Adipose tissue (tissue), 3 donors: ENCODE results near the gene ZNF70. TPM values are rescaled to one million over a fixed set of nuclear protein-coding genes. Genes with fewer than 3 reads are reported as not detected.

Source experiments
- H3K27ac ChIP-seq: one replicate; pipeline ENCODE4 v1.5.1; 2013; ENCODE audit warnings: low read depth, low read length
- WGBS, 3 donors: extraction: QIAGEN DNeasy Blood & Tissue Kit; methylation state at CpG; one replicate each; pipeline ENCODE4 v1.1.7; 2013; 5-methylcytosine and 5-hydroxymethylcytosine counted together
- polyA plus RNA-seq, 3 donors: library from polyadenylated mRNA; stranded (reverse); fragments of 200-250 nt; gene quantifications; one replicate each; pipeline ENCODE4 v1.2.3, GENCODE V29; 2013
- donor health status: healthy with polysubstance abuse.
- donor health status: Bipolar disorder and iron deficiency.
- donor health status: healthy.

ZNF70 gene
- polyA plus RNA-seq, 3 donors: 0.71 to 1.3 (median 1.0) TPM

DNA sequence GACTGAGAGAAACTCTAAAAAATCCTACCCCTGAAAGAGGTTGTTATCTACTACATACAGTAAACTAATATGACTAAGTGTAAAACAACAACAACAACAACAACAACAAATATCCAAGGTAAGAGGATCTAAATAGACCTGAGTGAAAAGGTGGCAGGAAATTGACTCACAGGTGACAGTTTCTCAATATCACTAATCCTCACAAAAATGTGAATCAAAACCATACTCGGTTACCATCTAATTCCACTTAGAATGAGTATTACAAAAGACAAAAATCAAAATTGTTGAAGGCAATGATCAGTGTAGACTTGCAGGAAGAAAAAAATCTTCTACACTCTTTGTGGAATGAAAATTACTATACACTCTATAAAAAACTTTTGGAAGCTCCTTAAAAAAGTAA lies 42.6 kb downstream of the ZNF70 start:
- H3K27ac ChIP-seq: no peak overlapping the region
- WGBS, 3 donors: 76 to 90% (median 88%) methylated on average over 1 of the region's 1 CpG

DNA sequence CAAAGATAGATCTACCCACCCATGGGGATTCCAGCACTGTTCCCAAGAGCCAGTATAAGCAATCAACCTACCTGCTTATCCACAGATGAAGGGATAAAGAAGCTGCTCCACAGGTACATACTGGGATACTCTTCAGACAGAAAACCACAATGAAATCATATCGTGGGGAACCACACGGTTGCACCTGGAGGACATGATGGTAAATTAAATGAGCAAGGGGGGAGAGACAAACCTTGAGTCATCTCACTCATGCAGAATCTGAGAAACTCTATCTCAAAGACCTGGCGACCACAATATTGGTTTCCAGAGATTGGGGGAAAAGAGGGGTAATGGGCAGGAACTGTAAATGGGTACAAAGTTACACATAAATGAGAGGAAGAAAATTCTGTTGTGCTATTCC lies 45.6 kb downstream of the ZNF70 start:
- H3K27ac ChIP-seq: no peak overlapping the region
- 81 to 93% (median 84%) methylated on average over 3 of the region's 3 CpGs for WGBS, 3 donors

DNA sequence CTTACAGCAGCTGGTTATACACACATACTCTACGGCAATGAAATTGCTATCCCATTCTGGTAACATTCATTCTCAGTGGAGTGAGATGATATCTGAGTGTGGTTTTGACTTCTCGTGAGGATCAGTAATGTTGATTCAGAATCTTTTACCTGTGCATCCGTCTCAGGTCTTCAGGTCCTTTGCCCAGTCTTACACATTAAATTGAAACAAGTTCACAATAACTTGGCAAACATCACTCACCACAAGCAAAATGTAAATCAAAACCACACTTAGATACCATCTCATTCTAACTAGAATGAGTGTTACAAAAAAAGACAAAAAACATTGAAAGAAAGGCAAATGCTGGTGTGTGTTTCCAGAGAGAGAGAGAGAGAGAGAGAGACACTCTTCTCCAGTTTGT lies 46.1 kb downstream of the ZNF70 start:
- no peak overlapping the region for H3K27ac ChIP-seq
- WGBS, 3 donors: 88 to 92% (median 88%) methylated on average over 3 of the region's 3 CpGs

DNA sequence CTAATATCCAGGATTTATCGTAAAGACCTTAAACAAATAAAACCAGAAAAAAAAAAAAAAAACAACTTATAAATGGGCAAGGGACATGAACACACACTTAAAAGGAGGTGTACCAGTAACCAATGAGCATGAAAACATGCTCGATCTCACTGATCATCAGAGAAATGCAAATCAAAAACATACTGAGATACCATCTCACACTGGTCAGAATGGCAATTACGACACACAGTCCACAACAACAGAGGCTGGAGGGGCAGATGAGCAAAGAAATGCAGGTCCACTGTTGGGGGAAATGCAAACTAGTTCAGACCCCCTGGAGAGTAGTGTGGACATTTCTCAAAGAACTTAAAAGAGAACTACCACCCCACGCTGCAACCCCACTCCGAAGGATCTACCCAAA lies 46.9 kb downstream of the ZNF70 start:
- WGBS, 3 donors: 90 to 92% (median 91%) methylated on average over 5 of the region's 5 CpGs
- H3K27ac ChIP-seq: no peak overlapping the region

DNA sequence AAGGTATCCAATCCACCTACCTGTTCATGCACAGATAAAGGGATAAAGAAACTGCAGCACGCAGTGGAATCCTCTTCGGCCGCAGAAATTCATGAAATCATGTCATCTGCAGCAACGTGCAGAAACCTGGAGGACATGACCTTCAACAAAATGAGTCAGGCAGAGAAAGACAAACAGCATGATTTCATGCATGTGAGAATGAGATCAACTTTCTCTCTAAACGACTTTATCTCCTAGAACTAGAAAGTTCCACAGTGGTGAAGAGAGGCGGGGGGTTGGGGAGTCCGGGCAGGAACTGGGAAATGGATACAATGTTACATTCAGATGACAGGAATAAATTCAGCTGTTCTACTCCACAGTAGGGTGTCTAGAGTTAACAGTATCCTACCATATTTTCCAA lies 50.2 kb downstream of the ZNF70 start:
- H3K27ac ChIP-seq: no peak overlapping the region
- 56 to 90% (median 89%) methylated on average over 7 of the region's 7 CpGs for WGBS, 3 donors

DNA sequence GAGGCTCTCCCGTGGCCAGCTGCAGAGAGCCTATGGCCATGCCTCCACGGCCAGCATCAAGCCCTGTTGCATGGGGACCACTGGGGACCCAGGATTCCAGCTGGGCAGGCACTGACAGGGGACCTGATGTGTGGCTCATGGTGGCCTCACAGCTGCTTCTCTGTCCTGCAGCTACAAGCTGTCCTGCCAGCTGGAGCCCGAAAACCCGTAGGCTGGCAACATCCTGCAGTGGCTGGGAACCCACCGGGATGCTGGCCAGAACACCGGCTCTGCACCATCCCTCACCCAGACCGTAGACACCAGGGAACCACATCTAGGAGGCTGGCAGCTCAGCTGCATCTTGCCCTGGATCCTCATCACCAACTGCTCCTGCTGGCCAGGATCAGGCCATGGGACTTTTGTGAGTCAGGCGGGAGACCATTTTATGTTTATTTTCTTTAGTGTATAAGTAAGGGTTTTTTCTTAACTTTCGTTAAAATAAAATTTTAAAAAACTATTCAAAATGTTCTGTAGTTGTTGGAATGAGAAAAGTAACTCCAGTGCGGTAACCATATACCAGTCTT lies 52.2 kb downstream of the ZNF70 start:
- no peak overlapping the region for H3K27ac ChIP-seq
- WGBS, 3 donors: 93 to 97% (median 96%) methylated on average over 10 of the region's 10 CpGs

DNA sequence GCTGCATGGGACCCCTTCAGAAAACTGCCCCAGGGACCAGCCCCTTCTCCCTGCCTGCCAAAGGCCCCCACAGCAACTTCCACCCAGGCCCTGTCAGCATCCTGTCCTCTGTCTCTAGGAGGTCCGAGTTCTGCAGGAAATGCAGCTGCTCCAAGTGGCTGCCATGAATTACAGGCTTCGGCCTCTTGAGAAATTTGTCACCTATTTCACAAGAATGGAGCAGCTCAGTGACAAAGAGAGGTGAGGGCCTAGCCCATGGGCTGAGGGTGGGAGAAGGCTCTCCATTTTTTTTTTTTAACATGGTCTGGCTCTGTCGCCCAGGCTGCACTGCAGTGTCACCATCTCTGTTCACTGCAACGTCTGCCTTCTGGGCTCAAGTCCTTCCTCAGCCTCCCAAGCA lies 52.8 kb downstream of the ZNF70 start:
- 51 to 84% (median 51%) methylated on average over 4 of the region's 4 CpGs for WGBS, 3 donors
- no peak overlapping the region for H3K27ac ChIP-seq

DNA sequence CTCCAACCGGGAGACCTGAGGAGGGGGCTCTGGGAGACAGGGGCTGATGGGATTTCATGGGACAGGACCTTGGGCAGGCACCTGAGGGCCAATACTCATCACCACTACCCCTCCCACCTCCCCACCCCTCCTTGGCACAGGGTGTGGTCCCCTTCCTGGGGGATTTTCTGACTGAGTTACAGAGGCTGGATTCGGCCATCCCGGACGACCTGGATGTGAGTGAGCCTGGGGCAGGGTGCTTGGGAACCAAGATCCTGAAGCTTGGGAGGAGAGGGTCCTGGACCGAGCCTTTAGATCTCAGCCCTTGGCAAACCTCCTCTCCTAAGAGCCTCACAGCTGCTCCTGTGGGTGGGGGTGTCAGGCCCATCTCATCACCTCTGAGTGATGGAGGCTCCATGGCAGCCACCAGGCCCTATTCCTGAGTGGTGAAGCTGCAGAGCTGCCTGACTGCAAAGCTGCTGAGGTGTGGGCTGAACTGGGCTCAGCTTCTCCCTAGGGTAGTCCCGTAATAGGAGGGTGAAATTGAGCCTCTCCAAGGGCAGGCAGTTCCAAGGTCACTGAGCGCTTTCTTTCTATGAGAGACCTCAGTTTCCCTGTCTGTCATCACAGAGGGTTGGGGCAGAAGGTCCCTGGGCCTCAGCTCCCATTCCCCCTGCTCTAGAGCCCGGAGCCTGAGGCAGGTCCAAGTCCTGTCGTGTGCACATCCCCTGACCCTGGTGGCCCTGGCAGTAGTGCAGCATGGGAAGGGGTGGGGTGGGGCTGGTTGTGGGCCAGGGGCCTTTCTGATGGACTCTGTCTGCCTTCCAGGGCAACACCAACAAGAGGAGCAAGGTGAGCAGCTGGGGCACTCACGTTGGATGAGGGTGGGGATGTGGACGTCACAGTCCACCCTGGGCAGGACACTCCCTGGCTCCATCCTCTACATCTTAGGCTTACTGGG lies 53.6 kb downstream of the ZNF70 start:
- 74 to 94% (median 76%) methylated on average over 11 of the region's 11 CpGs for WGBS, 3 donors
- no peak overlapping the region for H3K27ac ChIP-seq

DNA sequence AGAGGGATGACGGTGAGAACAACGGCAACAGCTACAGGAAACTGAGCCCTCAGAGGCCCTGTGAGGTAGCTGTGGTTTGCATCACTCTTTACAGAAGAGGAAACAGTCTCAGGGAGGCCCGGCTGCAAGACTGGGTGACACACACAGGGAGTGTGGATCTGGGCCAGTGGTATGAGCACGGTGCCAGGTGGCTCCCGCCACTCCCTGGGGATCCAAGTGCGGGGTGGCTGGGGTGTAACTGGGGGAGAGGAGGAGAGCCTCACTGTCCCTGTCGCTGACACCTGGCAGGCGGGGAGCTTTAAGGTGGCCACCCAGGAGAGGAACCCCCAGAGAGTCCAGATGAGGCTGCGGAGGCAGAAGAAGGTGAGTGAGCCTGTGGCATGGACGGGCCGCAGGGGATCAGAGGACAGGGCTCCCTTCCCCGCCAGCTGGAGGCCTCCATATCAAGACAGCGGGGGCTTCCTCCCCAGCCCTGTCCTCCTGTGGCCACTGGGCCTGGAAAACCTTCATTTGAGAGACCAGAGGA lies 54.5 kb downstream of the ZNF70 start:
- H3K27ac ChIP-seq: no peak overlapping the region

DNA sequence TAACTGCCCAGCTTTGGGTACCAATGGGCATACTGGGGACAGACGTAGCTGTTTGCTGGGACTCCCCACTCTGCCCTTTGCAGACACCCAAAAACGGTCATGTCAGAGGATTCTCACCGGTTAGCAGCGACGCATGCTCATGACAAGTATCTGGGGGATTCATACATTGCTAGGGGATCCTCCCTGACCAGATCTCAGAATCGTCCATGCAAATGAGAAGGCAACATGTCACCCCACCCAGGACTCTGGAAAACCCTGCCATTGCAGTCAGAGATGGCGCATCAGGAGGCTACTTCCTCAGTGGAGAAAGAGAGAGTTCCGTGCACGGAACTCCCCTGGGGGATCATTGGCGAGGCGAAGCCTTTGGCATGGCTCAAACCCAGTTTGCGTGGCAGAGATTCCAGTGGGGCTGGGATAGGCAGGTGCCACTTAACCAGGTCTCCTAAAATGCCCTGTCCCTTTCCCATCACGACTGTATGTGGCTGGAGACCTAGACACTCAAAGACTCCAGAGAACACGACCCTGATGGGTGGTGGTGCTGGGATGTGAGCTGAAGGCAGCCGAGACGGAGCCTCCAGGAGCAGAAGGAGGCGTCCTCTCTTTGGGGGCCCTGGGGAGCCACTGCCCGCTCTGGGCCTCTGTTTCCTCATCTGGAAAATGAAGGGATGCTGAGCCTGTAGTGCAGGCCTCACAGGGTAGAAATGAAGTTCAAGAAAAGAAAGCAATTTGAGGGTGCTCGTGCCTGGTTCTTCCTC lies 55.2 kb downstream of the ZNF70 start:
- WGBS, 3 donors: 76 to 89% (median 77%) methylated on average over 19 of the region's 19 CpGs
- peak overlapping the region; percentile 3 for H3K27ac ChIP-seq

More for the DNA sequence above, 54.5 kb downstream of the ZNF70 start:
- 51 to 85% (median 58%) methylated on average over 13 of the region's 13 CpGs for WGBS, 3 donors

DNA sequence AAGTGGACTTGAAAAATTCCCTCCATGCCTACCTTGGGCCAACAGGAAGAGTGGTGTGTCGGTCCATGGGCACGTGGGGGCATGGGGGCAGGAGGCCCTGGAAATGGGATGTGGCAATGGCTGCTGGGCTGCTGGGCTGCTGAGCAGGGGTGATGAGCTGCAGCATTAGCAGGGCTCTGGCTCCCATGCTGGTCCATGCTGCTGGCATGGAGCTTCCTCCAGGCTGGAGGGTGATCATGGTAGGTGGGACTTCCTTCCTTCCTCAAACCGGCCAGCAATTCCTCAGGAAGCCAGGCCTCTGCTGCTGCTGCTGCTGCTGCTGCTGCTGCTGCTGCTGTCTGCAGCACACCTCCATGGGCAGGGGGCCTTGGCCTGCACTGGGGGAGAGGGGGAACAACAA lies 55.8 kb downstream of the ZNF70 start:
- 49 to 87% (median 61%) methylated on average over 3 of the region's 3 CpGs for WGBS, 3 donors
- no peak overlapping the region for H3K27ac ChIP-seq

DNA sequence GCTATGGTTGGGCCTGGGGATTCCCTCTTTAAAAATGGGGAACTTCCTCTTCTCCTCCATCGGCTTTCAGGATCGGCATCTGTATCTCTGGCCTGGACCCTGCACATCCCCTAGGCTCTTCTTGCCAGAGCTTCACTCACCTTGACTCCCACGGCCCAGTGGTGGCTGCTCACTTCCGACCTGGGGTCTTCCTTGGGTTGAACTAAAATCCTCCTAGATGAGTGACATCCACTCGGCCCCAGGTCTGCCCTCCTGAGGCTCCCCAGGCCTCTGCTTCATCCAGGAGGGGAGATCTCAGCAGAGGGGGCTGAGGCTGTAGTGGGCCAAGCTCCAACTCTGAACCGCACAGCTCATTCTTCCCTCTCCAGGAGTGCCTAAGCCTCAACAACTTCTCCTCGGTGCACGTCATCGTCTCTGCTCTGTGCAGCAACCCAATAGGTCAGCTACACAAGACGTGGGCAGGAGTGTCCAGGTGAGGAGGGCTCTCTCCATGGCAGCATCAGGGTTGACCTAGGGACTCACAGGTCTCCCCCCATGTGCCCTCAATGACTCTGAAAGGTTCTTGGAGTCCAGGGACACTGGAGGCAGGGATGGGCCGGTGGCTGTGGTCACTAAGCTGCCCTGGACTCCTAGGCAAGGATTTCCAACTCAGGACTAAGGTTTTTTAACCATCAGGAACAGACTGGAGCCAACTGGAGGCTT lies 56.8 kb downstream of the ZNF70 start:
- H3K27ac ChIP-seq: no peak overlapping the region

DNA sequence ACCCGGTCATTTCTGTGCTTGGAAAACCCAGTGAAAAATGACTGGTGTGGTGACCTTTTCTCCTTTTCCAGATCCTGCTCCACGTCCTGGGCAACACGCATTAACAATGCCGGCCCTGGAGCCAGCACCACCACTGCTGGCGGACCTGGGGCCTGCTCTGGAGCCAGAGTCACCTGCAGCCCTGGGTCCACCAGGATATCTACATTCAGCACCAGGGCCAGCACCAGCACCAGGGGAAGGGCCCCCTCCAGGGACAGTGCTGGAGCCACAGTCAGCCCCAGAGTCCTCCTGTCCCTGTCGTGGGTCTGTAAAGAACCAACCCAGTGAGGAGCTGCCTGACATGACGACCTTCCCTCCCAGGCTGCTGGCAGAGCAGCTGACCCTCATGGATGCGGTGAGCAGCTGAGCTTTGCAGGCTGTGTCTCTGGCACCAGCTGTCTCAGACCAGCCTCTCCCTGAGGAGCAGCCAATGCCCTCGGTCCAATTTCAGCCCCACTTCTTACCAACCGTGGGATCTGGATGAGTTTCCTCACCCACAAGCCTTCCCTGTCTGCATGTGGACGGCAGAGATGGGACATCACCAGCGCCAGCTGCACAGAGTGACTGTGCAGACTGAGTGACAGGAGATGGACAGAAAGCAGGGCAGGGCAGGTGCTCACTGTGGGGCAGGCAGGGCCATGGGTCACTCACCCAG lies 58.2 kb downstream of the ZNF70 start:
- WGBS, 3 donors: 88 to 94% (median 92%) methylated on average over 12 of the region's 12 CpGs

More for the DNA sequence above, 56.8 kb downstream of the ZNF70 start:
- WGBS, 3 donors: 88 to 93% (median 89%) methylated on average over 11 of the region's 11 CpGs

DNA sequence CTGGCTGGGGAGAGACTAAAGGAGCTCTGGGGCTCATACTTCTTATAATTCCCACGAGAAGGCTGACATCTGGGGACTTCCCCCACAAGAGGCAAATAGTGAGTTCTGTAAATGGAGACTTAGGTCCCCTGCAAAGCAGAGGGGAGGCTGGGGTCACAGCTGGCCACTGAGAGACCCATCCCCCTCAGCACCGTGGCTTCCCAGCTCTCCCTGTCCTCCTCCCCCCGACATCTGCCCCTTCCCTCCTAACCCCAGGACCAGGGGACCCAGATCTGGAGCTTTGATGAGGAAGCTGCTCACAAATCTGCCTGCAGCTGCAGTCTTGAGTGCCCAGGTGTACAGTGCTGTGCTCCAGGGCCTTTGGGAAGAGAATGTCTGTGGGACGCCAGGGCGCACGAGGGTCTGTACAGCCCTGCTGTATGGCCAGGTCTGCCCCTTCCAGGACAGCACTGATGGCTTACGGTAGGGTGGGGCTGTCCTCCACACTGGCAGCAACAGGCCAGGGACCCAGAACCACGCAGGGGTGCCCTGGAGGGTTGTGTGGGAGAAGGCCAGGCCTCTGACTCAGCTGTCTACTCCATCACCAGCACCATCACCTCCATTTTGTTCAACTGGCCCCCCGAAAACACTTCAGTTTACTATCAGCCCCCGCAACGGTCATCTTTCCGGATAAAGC lies 59.0 kb downstream of the ZNF70 start:
- 85 to 91% (median 91%) methylated on average over 12 of the region's 12 CpGs for WGBS, 3 donors
- H3K27ac ChIP-seq: no peak overlapping the region

More for the DNA sequence above, 58.2 kb downstream of the ZNF70 start:
- H3K27ac ChIP-seq: no peak overlapping the region

DNA sequence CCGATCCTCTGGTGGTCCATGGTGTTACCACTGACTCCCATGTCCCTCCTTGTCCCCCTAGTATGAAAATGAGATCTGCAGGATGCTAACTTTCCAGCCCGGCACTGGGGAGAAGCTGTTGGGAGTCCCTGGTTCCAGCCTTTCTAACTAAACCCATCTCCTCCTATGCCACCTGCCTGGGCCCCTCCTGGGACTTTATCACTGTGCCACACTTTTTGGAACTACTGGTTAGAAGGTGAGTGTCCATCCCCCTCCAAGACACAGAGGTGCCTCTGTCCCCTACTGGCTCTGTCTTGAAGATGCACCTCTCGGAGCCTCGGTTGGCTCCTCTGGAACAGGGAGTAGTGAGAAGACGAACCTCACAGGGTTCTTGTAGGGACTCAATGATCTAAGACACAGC lies 60.2 kb downstream of the ZNF70 start, which contains the start of gene RGL4:
Gene RGL4, plus strand, starts transcription at position 301 of the 400 bp plus-strand sequence. CDS start 1,018 bp downstream, outside the sequence.
- H3K27ac ChIP-seq: no peak within 1 kb of the TSS
- WGBS, 3 donors: 97 to 99% (median 98%) methylated on average over 5 of the region's 5 CpGs

DNA sequence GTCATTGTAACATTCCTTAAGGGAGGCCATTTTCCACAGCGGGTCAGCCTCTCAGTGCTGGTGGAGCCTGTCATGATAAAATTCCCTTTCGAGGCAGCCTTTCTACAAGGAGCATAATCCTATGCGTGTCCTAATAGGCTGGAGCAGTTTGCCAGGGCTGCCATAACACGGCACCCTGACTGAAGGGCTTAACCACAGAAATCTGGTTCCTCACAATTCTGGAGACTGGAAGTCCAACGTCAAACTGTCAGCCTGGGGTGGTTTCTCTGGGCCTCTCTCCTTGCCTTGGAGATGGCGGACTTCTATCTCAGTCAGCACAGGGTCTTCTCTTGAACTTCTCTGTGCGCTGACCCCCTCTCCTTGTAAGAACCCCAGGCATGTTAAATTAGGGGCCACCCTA lies 61.5 kb downstream of the ZNF70 start:
- WGBS, 3 donors: 80 to 92% (median 88%) methylated on average over 7 of the region's 7 CpGs
- H3K27ac ChIP-seq: no peak overlapping the region
